Breast epithelium (tissue), 4 donors: ENCODE data around the gene OGFOD3. TPM values are rescaled to one million over a fixed set of nuclear protein-coding genes. Genes with fewer than 3 reads are reported as not detected.

Experiments
- DNase-seq, 2 donors: peaks; one replicate each; pipeline ENCODE4 v3.0.0-alpha.2; 2019; ENCODE audit warnings: low spot score in 2 of 2
- H3K27ac ChIP-seq, 2 donors: fragments of 200-600 bp; sonication (generic) in 1 of 2; one replicate each; pipeline ENCODE4 v1.5.1; 2016 to 2019; ENCODE audit warnings: mild to moderate bottlenecking in 1 of 2
- H3K27me3 ChIP-seq, 2 donors: fragments of 200-600 bp; sonication (generic) in 1 of 2; one replicate each; pipeline versions ENCODE4 v1.5.1 to v1.6.0; 2017 to 2019; ENCODE audit warnings: control low read depth in 1 of 2, mild to moderate bottlenecking in 1 of 2
- H3K36me3 ChIP-seq: fragments of 200-600 bp; one replicate; pipeline ENCODE4 v1.5.1; 2019
- H3K4me1 ChIP-seq, 2 donors: fragments of 200-600 bp; sonication (generic); one replicate each; pipeline ENCODE4 v1.5.1; 2016 to 2019; ENCODE audit warnings: control low read depth in 1 of 2
- H3K4me3 ChIP-seq, 3 donors: fragments of 200-600 bp; sonication (generic); 1 replicate in 2 of 3; 2 replicates in 1 of 3; pipeline ENCODE4 v1.5.1; 2016 to 2019; ENCODE audit warnings: mild to moderate bottlenecking in 3 of 3, moderate library complexity in 2 of 3
- H3K9me3 ChIP-seq, 2 donors: fragments of 200-600 bp; sonication (generic) in 1 of 2; one replicate each; pipeline ENCODE4 v1.5.1; 2016 to 2019; ENCODE audit warnings: control low read depth in 1 of 2
- CTCF ChIP-seq, 3 donors: fragments of 450-650 bp; IDR thresholded peaks; one replicate each; pipeline ENCODE4 v1.5.1; 2016 to 2017; ENCODE audit warnings: antibody characterized with exemption in 3 of 3, mild to moderate bottlenecking in 3 of 3, moderate library complexity in 3 of 3
- POLR2A ChIP-seq: fragments of 450-650 bp; IDR thresholded peaks from one replicate; pipeline ENCODE4 v1.6.1; 2016; ENCODE audit warnings: antibody characterized with exemption, mild to moderate bottlenecking, moderate library complexity
- POLR2AphosphoS5 ChIP-seq, 3 donors: sonication (generic); formaldehyde crosslinking; IDR thresholded peaks; one replicate each; pipeline ENCODE4 v1.6.1; 2017; ENCODE audit warnings: antibody characterized with exemption in 3 of 3
- intact Hi-C: fragments of 100-400 bp; cut with DNase I; formaldehyde crosslinking; loops from one replicate; pipeline ENCODE4 v1.15.1; 2023; ENCODE audit warnings: low total_unique reads
- total RNA-seq, 3 donors: library from RNA; depleted of rRNA; stranded (reverse); fragments of >200 nt; gene quantifications; one replicate each; pipeline ENCODE4 v1.1.0, GENCODE V29; 2016

OGFOD3 gene
- total RNA-seq, 3 donors from 2014 or later, result 26.3 to 32.8 (median 28.5) TPM

- peak overlapping the region in 1 of 2 donors; percentile 78 for H3K27ac ChIP-seq
- intact Hi-C loops, result no loop called here
- peak in 1 of 2 donors; percentile 46 for DNase-seq
Observed at GRCh38 chr17:82399041-82399441, 19.3 kb downstream of the OGFOD3 start.

GRCh38 chr17:82397449-82398335 is 20.7 kb downstream of the OGFOD3 start:
- Histone ChIP-seq H3K27ac (peak overlapping the region; percentile 50 to 72), H3K4me3 (peak overlapping the region in 2 of 3 donors; percentile 9 to 31), H3K27me3 (no peaks in the 10 kb centered on the region), H3K9me3 (no peaks in the 10 kb centered on the region), H3K4me1 (no peaks in the 10 kb centered on the region), H3K36me3 (no peaks in the 10 kb centered on the region)
- intact Hi-C loops, result no loop called here
- no peak for TF ChIP-seq POLR2A
- no peak for TF ChIP-seq CTCF (IDR thresholded peaks at IDR 0.05)
- DNase-seq, result no peak

More at GRCh38 chr17:82399041-82399441, 19.3 kb downstream of the OGFOD3 start:
- Histone ChIP-seq H3K36me3 (peaks cover 6% of the 10 kb centered on the region), H3K9me3 (no peaks in the 10 kb centered on the region), H3K4me3 (peak overlapping the region in 1 of 3 donors; percentile 8), H3K4me1 (no peaks in the 10 kb centered on the region), H3K27me3 (no peaks in the 10 kb centered on the region)
- no peak for TF ChIP-seq POLR2A
- TF ChIP-seq POLR2AphosphoS5 (IDR thresholded peaks at IDR 0.05), result peak in 2 of 3 donors; percentile 18 to 58

- H3K4me3 ChIP-seq, result peak overlapping the region in 2 of 3 donors; percentile 9 to 34
- TF ChIP-seq CTCF (IDR thresholded peaks at IDR 0.05), result no peak
- TF ChIP-seq POLR2AphosphoS5 (IDR thresholded peaks at IDR 0.05), result no peak
- TF ChIP-seq POLR2A, result no peak
- no peaks in the 10 kb centered on the region for H3K9me3 ChIP-seq
- no peaks in the 10 kb centered on the region for H3K4me1 ChIP-seq
- H3K27ac ChIP-seq, result peak overlapping the region; percentile 50 to 72
- no peaks in the 10 kb centered on the region for H3K36me3 ChIP-seq
- intact Hi-C loops, result no loop called here
- no peaks in the 10 kb centered on the region for H3K27me3 ChIP-seq
- no peak for DNase-seq
Observed at GRCh38 chr17:82396601-82397435, 21.6 kb downstream of the OGFOD3 start.

- Histone ChIP-seq H3K36me3 (no peaks in the 10 kb centered on the region), H3K9me3 (no peaks in the 10 kb centered on the region), H3K4me3 (no peak overlapping the region), H3K4me1 (no peaks in the 10 kb centered on the region), H3K27me3 (no peaks in the 10 kb centered on the region), H3K27ac (no peak overlapping the region)
- DNase-seq, result no peak
- no peak for TF ChIP-seq POLR2AphosphoS5 (IDR thresholded peaks at IDR 0.05)
- TF ChIP-seq POLR2A, result no peak
- no peak for TF ChIP-seq CTCF (IDR thresholded peaks at IDR 0.05)
- intact Hi-C loops, result no loop called here
Observed at GRCh38 chr17:82394278-82394677, 24.1 kb downstream of the OGFOD3 start.

GRCh38 chr17:82392941-82393340 is 25.4 kb downstream of the OGFOD3 start:
- intact Hi-C loops, result no loop called here
- H3K4me3 ChIP-seq, result no peak overlapping the region
- H3K9me3 ChIP-seq, result no peaks in the 10 kb centered on the region
- no peaks in the 10 kb centered on the region for H3K36me3 ChIP-seq
- no peaks in the 10 kb centered on the region for H3K4me1 ChIP-seq
- TF ChIP-seq POLR2AphosphoS5 (IDR thresholded peaks at IDR 0.05) (no peak), CTCF (IDR thresholded peaks at IDR 0.05) (no peak), POLR2A (no peak)
- DNase-seq, result no peak
- no peak overlapping the region for H3K27ac ChIP-seq
- H3K27me3 ChIP-seq, result peaks cover 0 to 4% of the 10 kb centered on the region in 2 donors
